Suppressor macrophage treated with lipopolysaccharide for 4 hours (primary cell): ENCODE measurements around the gene CXCL17.
"Not testable (repeated sequence)": the region's sequence is repeated elsewhere in the genome, so short reads cannot be mapped to it uniquely, and the experiment has no call there.

Experiments
- DNase-seq: peaks from one replicate; pipeline ENCODE4 v3.0.0-alpha.2; 2020

Gene CXCL17

GRCh38 chr19:42442833-42443232, at the start of gene CXCL17:
TSS of gene CXCL17 (minus strand) at chr19:42442946. CDS start at chr19:42442832, 114 bp downstream.
- no peak for DNase-seq

DNA sequence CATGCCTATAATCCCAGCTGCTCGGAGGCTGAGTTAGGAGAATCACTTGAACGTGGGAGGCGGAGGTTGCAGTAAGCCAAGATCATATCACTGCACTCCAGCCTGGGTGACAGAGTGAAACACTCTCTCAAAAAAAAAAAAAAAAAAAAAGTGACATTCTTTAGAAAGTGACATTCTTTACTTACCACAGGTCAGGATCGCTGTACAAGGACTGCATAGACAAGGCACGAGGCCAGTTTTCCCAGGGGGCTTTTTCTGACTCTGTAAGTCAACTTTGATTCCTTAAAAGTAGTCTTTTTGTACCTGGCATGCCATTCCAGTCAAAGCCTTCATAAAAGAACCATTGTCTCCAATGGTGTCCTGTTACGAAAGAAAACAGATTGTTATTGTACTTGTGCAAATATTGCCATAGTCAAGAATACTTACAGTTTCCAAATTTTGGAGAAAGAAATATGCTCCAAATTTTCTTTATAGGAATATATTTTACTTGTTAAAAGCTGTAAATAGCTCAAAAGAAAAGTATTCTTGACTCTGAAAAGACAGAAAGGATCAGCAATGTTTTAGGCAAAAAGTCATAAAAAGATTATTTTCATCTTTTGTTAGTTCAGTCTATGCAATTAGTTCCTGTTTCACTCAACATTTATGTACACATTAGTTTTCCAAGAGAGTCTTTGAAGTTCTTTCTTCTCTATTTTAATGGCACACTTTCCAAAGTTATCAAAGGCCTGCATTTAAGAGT, 46.2 kb upstream of the CXCL17 start:
- DNase-seq = no peak

- no peak for DNase-seq
Observed at GRCh38 chr19:42487798-42488178, 45.0 kb upstream of the CXCL17 start.

DNA sequence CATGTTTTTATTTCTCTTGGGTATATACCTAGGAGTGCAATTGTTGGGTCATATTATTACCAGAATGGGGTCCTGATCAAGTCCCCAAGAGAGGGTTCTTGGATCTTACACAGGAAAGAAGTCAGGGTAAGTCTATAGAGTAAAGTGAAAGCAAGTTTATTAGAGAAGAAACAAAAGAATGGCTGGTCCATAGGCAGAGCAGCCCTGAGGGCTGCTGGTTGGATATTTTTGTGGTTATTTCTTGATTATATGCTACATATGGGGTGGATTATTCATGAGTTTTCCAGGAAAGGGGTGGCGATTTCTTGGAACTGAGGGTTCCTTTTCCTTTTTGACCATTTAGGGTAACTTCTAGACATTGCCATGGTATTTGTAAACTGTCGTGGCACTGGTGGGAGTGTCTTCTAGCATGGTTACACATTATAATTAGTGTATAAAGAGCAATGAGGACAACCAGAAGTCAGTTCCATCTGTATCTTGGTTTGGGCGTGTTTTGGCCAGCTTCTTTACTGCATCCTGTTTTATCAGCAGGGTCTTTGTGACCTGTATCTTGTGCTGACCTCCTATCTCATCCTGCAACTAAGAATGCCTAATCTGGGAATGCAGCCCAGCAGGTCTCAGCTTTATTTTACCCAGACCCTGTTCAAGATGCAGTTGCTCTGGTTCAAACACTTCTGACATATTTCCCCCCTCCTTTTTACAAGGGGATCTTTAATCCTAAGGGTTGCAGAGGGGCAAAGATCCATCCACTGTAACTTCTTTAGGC, 44.5 kb upstream of the CXCL17 start:
- DNase-seq = no peak

DNA sequence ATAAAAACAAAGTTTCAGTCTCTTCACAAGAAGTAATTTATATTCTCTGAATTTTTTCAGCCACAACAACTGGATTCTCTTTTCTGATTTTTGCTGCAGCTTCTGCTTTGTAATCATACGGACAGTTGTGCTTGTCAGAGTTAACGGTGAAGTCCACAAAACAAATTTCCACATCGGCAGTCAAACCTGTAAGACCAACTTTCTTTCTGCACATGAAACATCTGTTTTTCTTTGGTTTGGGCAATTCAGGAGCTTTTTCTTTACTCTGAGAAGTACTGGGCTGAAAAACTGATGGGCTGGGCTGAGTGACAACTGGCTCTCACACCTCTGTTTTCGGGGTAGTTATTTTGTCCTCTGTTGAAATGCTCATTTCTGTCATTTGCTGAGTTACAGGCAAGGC, 42.3 kb upstream of the CXCL17 start:
- not testable (repeated sequence) for DNase-seq

GRCh38 chr19:42480335-42481095, 37.8 kb upstream of the CXCL17 start:
- DNase-seq = peak; percentile 40

GRCh38 chr19:42479736-42480135, 37.0 kb upstream of the CXCL17 start:
- no peak for DNase-seq

DNA sequence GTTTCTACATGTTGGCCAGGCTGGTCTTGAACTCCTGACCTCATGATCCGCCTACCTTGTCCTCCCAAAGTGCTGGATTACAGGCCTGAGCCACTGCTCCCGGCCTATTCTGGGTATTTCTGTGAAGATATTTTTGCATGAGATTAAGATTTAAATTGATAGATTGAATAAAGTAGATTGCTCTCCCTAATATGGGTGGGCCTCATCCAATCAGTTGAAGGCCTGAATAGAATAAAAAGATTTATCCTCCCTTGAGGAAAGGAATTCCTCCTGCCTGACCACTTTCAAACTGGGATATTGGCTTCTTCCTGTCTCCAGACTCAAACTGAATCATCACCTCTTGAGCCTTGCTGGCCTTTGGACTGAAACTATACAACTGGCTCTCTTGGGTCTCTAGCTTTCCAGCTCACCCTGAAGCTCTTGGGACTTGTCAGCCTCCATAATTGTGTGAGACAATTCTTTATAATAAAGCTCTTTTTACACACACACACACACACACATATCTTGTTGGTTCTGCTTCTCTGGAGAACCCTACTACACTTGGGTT, 36.1 kb upstream of the CXCL17 start:
- no peak for DNase-seq

DNA sequence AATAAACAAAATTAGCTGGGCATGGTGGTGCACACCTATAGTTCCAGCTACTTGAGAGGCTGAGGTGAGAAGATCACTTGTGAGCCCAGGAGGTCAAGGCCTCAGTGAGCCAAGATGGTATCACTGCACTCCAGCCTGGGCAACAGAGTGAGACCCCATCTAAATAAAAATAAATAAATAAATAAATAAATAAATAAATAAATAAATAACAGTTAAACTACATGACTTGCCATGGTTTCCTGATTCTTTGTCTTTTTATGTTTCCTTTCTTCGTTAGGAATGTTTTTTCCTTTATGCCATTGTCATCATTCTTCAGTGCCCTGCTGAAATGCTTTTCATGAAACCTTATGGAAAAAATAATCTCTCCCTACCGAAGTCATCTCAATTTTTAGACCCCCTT, 35.2 kb upstream of the CXCL17 start:
- no peak for DNase-seq

- no peak for DNase-seq
Observed at GRCh38 chr19:42477117-42477516, 34.4 kb upstream of the CXCL17 start.

- DNase-seq = no peak
Observed at GRCh38 chr19:42475366-42475765, 32.6 kb upstream of the CXCL17 start.

GRCh38 chr19:42474743-42475142, 32.0 kb upstream of the CXCL17 start:
- no peak for DNase-seq

DNA sequence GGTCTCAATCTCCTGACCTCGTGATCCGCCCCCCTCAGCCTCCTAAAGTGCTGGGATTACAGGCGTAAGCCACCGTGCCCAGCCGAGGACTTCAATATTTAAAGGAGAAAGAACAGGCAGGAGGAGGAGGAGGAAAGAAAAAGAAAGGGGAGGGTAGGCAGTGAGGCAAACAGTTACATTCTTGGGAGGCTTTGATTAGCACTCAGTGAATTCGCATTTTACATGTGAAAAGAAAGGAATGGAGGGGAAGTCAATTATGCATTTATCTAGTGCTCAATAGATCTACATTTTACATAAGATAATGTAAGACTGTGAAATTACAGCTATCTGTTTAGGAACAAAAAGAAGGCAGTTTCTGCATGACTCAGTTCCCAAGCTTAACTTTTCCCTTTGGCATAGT, 30.9 kb upstream of the CXCL17 start:
- no peak for DNase-seq

- DNase-seq = no peak
Observed at GRCh38 chr19:42472402-42473147, 29.8 kb upstream of the CXCL17 start.

DNA sequence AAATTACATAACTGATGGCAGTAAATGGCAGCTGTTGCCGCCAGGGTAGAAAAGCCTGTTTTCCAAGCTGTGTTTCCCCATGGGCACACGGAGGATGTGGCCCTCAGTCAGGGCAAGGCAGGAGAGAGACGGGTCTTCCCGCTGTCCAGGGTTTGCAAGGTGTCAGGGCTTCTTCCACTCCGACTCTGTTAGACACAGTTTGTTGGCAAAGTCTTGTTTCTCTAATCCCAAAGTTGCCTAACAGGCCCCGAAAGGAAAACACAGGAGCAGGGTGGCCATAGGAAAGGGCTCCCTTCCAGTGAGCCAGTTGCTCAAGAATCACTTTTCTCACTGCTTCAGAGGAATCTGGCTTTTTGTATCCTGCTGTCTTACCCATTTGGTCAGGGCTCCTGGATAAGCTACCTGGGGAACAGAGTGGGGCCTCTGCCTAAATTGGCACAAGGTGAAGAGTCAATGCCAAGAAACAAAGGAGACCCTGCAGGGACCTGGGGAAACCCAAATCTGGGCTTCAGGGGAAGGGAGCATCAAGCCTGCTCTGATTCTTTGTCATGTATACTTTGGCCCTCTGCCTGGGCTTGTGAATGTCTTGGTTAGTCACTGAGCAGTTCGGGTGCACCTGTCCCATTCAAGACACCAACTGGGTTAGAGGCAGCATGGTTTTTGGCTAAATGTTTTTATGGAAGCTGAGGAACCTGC, 29.0 kb upstream of the CXCL17 start:
- DNase-seq = no peak

GRCh38 chr19:42469311-42470235, 26.8 kb upstream of the CXCL17 start:
- peak; percentile 50 for DNase-seq

- DNase-seq = peak; percentile 15
Observed at GRCh38 chr19:42468273-42468796, 25.6 kb upstream of the CXCL17 start.

DNA sequence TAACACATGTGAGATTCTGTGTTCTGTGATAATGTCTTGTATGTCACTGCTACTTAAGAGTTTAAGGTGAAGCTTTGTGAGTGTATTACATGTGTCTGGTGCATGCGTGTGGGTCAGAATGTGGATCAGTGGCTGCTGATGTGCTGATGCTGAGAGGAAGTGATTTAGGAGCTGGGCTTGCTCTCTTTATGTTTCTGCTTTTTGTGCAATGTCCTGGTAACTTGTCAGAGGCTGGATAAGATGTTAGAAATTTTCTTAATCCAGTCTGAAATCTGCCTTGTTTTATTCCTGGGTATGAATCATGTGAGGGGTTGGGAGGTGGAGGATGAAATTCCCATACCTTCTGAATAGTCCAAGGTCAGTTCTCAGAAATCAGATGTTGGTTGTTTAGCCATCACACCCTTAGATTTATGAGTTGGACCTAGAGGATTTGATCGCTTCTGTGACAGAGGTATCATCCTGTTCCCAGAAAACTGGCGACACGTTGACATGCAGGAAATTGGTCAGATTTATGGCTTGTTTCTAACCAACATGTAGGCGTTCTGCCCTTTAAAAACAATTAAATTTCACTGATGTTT, 24.5 kb upstream of the CXCL17 start:
- DNase-seq = peak; percentile 46

GRCh38 chr19:42466521-42467182, 23.9 kb upstream of the CXCL17 start:
- peak; percentile 45 for DNase-seq
